CD4-positive, alpha-beta memory T cell (primary cell): Measurements from ENCODE around the gene DYSF. TPM values are rescaled to one million over a fixed set of nuclear protein-coding genes. Genes with fewer than 3 reads are reported as not detected.

Experiments
- CTCF ChIA-PET: fragments of 350-600 bp; sonication (Branson Sonifier 250); formaldehyde crosslinking; loops from one replicate; lab custom pipeline; 2021; ENCODE audit warnings: inconsistent platforms; ENCODE audit not compliant: partially characterized antibody; lab: Charles Lee
- POLR2A ChIA-PET: fragments of 350-600 bp; sonication (Branson Sonifier 250); formaldehyde crosslinking; loops from one replicate; lab custom pipeline; 2021; ENCODE audit not compliant: partially characterized antibody; lab: Charles Lee
- DNase-seq, 5 donors: peaks; one replicate each; pipeline versions ENCODE4 v3.0.0 to v3.0.0-alpha.2; 2020 to 2022; ENCODE audit warnings: mixed read lengths in 1 of 5
- H3K27ac ChIP-seq: one replicate; pipeline ENCODE4 v1.7.0; 2013; ENCODE audit warnings: low read depth, low read length
- H3K27me3 ChIP-seq: 2 replicates; pipeline ENCODE4 v1.7.0; 2013; ENCODE audit warnings: mild to moderate bottlenecking, low read length, moderate library complexity; ENCODE audit not compliant: insufficient read depth
- H3K36me3 ChIP-seq: 2 replicates; pipeline ENCODE4 v1.7.0; 2013; ENCODE audit warnings: mild to moderate bottlenecking, low read length, moderate library complexity; ENCODE audit not compliant: insufficient read depth
- H3K4me1 ChIP-seq: 2 replicates; pipeline ENCODE4 v1.7.0; 2013; ENCODE audit warnings: mild to moderate bottlenecking, low read length, moderate library complexity; ENCODE audit not compliant: insufficient read depth
- H3K4me3 ChIP-seq, 2 donors: one replicate each; pipeline ENCODE4 v1.7.0; 2013; ENCODE audit warnings: low read length in 2 of 2, mild to moderate bottlenecking in 1 of 2
- H3K9me3 ChIP-seq, 2 donors: one replicate each; pipeline ENCODE4 v1.7.0; 2013; ENCODE audit warnings: low read length in 2 of 2, control low read depth in 1 of 2; ENCODE audit not compliant: control insufficient read depth in 1 of 2
- H3K27ac Mint-ChIP-seq, 7 donors: one replicate each; pipeline ENCODE4 v1.8.0; 2020 to 2021; ENCODE audit warnings: mixed read lengths in 7 of 7, mild to moderate bottlenecking in 6 of 7, inconsistent platforms in 3 of 7, moderate library complexity in 3 of 7
- H3K27me3 Mint-ChIP-seq, 2 donors: one replicate each; pipeline ENCODE4 v1.8.0; 2020 to 2021; ENCODE audit warnings: mixed read lengths in 2 of 2
- H3K36me3 Mint-ChIP-seq, 2 donors: one replicate each; pipeline ENCODE4 v1.8.0; 2020 to 2021; ENCODE audit warnings: mixed read lengths in 2 of 2, inconsistent platforms in 1 of 2, mild to moderate bottlenecking in 1 of 2
- H3K4me1 Mint-ChIP-seq, 4 donors: one replicate each; pipeline ENCODE4 v1.8.0; 2020 to 2021; ENCODE audit warnings: mixed read lengths in 4 of 4, mild to moderate bottlenecking in 1 of 4
- H3K4me3 Mint-ChIP-seq, 8 donors: one replicate each; pipeline ENCODE4 v1.8.0; 2020 to 2021; ENCODE audit warnings: mixed read lengths in 8 of 8, mild to moderate bottlenecking in 7 of 8, moderate library complexity in 6 of 8, inconsistent platforms in 3 of 8
- H3K9me3 Mint-ChIP-seq, 8 donors: one replicate each; pipeline ENCODE4 v1.8.0; 2020 to 2021; ENCODE audit warnings: mixed read lengths in 8 of 8, mild to moderate bottlenecking in 5 of 8, inconsistent platforms in 3 of 8, moderate library complexity in 1 of 8
- intact Hi-C: fragments of 100-400 bp; cut with micrococcal nuclease; formaldehyde crosslinking; loops from one replicate; pipeline ENCODE4 v1.15.1; 2023
- polyA plus RNA-seq, 2 donors: library from polyadenylated mRNA; unstranded; fragments of 300-500 nt; fragmentation: Illumina TruSeq; gene quantifications; one replicate each; pipeline ENCODE4 v1.2.3, GENCODE V29; 2021
- total RNA-seq, 2 experiments: library from RNA; stranded (reverse); gene quantifications; one replicate each; pipeline ENCODE4 v1.2.3, GENCODE V29; 2021

Gene DYSF
- total and polyA plus RNA-seq, 4 experiments from 2014 or later = 0.28 to 0.49 TPM; not detected in 2

DNA sequence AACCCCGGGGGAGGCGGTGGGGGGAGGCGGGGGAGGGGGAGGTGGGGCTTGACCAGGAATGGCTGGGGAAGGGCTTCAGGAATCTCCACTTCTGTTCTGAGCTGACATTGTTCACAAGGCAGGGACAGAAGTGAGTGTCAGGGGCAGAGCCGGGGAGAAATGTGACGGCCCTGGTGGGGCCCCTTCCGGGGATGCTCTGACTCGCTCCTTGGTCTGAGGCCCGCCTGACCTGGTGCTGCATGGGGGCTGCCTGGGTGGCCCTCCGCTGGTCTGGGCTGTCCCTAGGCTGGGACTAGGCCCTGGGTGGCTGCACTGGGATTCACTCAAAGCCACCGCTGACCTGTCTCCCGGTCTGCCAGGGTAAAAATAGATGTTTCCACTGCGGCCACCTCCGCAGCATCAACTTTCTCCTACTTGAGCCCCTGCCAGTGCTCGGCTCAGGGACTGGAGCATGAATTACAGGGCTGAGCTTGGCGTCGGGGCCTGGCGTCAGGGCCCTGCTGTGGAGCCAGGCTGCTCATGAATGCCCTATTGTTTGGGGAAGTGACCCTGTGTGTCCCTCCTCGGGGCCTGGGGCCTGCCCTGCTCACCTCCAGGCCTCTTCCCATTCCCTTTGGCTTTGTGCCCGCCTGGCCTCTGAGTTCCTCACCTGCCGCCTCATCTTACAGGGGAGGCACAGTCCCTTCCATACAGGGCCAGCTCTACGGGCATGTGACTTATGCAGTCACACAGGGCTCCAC is 247.5 kb downstream of the DYSF start:
- H3K27ac Mint-ChIP-seq = no peak overlapping the region
- intact Hi-C loops = no loop called here
- CTCF ChIA-PET = no interaction called here
- DNase-seq = no peak
- no peaks in the 10 kb centered on the region for H3K9me3 ChIP-seq
- no peaks in the 10 kb centered on the region for H3K4me1 ChIP-seq
- H3K36me3 ChIP-seq = no peaks in the 10 kb centered on the region
- H3K27ac ChIP-seq = no peak overlapping the region
- H3K4me3 Mint-ChIP-seq = no peak overlapping the region
- H3K27me3 ChIP-seq = no peaks in the 10 kb centered on the region
- POLR2A ChIA-PET = no interaction called here
- H3K4me1 Mint-ChIP-seq = no peaks in the 10 kb centered on the region
- H3K4me3 ChIP-seq = no peak overlapping the region
- no peaks in the 10 kb centered on the region for H3K9me3 Mint-ChIP-seq
- H3K36me3 Mint-ChIP-seq = no peaks in the 10 kb centered on the region
- H3K27me3 Mint-ChIP-seq = peaks cover 2 to 3% of the 10 kb centered on the region in 2 donors

DNA sequence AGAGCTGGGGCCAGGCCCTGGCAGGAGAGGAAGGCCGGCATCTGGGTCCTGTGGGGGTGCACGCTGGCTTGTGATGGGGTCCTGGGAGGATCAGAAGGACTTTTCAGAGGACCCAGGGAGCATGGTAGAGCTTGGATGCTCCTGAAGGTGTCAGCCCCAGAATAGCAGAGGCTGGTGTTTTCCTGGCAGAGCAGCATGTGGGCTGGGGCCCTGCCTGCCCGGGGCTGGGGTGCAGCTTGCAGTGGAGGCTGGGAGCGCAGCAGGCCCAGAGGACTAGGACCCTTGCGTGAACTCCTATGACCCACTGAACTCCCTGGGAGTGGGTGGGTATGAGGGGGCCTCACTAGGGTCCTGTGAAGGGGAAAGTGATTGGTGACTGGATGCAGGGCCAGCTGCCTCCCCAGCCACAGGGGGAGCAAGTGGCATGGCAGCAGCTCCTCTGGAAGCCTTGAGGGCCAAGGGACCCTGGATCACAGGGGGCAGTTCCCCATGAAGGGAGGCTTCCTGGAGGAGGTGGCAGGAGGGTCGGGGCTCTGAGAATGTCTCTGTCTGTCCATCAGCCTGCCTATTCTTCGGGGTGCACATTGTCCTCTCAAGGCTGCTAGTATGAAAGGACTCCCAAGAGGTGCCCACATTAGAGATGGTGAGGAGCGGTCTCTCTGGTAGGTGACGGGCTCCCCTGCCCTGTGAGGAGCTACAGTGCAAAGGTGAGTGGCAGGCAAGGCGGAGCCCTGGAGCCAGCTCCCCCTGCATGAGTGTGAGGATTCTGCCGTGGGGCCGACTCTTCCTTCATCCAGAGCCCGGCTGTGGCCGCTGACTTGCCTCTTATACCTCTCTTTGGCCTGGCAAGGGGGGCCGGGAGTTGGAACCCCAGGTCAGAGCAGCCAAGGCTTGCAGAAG is 249.0 kb downstream of the DYSF start:
- H3K27me3 ChIP-seq = no peaks in the 10 kb centered on the region
- Mint-ChIP-seq H3K4me3 (no peak overlapping the region), H3K27ac (peak overlapping the region in 1 of 7 donors; percentile 37), H3K27me3 (no peaks in the 10 kb centered on the region), H3K9me3 (no peaks in the 10 kb centered on the region), H3K36me3 (no peaks in the 10 kb centered on the region), H3K4me1 (no peaks in the 10 kb centered on the region)
- H3K27ac ChIP-seq = no peak overlapping the region
- intact Hi-C loops = no loop called here
- no peaks in the 10 kb centered on the region for H3K4me1 ChIP-seq
- H3K4me3 ChIP-seq = no peak overlapping the region
- no peak for DNase-seq
- ChIA-PET CTCF (no interaction called here), POLR2A (no interaction called here)
- no peaks in the 10 kb centered on the region for H3K9me3 ChIP-seq
- H3K36me3 ChIP-seq = no peaks in the 10 kb centered on the region

DNA sequence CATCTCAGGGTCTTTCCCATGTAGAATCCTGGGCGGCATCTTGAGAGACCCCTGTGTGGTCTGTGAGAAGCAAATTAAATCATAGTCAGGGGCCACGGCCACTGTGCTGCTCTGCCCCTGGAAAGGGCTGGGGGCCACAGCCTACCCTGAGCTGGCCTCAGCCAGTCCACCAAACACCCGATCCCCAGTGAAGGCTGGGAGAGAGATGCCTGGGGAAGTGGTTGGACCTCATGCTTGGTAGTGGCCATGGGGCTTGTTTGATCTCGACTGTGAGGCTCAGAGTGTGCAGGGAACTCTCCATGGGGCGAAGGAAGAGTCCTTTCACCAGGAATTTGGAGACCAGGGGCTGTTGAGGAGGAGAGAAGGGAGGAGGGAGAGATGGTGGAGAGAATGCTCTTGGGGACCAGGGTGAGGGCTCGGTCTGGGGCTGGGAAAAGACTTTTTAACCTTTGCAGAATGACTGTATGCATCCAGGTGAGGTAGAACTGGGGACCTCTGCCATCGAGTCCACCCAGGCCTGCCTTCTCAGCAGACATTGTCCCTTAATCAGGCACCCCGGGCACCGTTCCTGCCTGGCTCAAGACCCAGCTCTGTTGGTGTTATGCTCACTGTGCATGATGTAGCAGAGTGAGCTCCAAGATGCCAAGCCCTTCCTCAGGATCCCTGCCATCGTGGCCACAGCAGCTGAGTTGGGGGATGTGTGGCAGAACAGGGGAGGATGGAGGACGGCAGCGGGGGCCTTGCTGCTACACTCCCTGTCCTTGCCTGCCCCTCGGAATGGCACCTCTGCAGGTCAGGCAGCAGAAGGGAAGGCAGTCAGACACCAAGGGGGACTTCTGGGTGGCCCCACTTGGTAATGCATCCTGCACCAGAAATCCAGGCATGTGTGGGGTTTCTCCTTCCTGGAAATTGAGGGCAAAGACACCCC is 249.9 kb downstream of the DYSF start:
- CTCF ChIA-PET = no interaction called here
- H3K4me3 Mint-ChIP-seq = no peak overlapping the region
- Histone ChIP-seq H3K4me3 (no peak overlapping the region), H3K27me3 (no peaks in the 10 kb centered on the region), H3K36me3 (no peaks in the 10 kb centered on the region), H3K27ac (no peak overlapping the region), H3K9me3 (no peaks in the 10 kb centered on the region), H3K4me1 (no peaks in the 10 kb centered on the region)
- peaks cover 0 to 3% (median 0%) of the 10 kb centered on the region in 8 donors for H3K9me3 Mint-ChIP-seq
- H3K4me1 Mint-ChIP-seq = no peaks in the 10 kb centered on the region
- DNase-seq = no peak
- peak overlapping the region in 1 of 7 donors; percentile 47 for H3K27ac Mint-ChIP-seq
- POLR2A ChIA-PET = no interaction called here
- intact Hi-C loops = no loop called here
- H3K36me3 Mint-ChIP-seq = no peaks in the 10 kb centered on the region
- no peaks in the 10 kb centered on the region for H3K27me3 Mint-ChIP-seq

DNA sequence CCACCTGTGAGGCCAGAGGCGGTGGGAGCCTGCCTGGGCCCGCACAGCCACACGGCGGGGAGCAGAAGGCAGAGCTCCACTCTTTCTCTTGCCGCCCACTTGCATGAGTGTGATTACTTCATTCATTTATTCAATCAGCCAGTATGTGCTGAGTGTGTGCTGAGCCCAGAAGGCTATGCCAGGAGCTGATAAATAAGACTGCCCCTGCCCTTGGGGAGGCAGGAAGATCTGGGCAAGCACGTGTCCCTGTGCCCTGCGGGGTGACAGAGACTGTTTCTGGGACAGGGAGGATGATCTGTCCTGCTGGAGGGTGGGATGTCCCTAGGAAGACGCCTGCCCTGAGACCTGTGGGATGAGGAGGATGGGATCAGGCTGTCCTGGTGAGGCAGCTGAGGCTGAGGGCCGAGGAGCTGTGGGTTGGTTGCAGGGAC is 250.8 kb downstream of the DYSF start:
- no peaks in the 10 kb centered on the region for H3K36me3 ChIP-seq
- no peaks in the 10 kb centered on the region for H3K9me3 ChIP-seq
- Mint-ChIP-seq H3K36me3 (no peaks in the 10 kb centered on the region), H3K27ac (no peak overlapping the region), H3K4me1 (no peaks in the 10 kb centered on the region), H3K9me3 (peaks cover 0 to 3% (median 0%) of the 10 kb centered on the region in 8 donors), H3K4me3 (peak overlapping the region in 1 of 8 donors; percentile 49), H3K27me3 (no peaks in the 10 kb centered on the region)
- intact Hi-C loops = no loop called here
- H3K4me1 ChIP-seq = no peaks in the 10 kb centered on the region
- H3K27ac ChIP-seq = no peak overlapping the region
- no peaks in the 10 kb centered on the region for H3K27me3 ChIP-seq
- ChIA-PET CTCF (no interaction called here), POLR2A (no interaction called here)
- H3K4me3 ChIP-seq = no peak overlapping the region
- DNase-seq = no peak

DNA sequence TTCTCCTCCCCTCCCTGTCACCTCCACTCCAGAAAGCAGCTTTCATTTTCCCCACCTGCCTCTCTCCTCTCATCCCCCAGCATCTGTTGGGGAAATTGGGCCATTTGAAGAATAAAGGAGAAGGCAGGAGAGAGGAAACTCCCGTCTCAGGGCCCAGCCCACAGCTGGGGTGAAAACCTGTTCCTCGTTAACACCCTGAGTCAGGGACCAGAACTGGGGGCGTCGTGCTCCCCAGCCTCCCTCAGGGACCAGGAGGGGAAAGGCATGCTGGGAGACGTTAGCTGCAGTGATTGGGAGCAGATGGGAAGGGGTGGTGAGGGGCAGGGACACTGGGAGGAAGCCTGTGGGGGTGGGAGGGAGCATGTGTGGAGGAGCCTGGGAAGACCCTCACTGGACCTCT is 251.3 kb downstream of the DYSF start:
- no peaks in the 10 kb centered on the region for H3K4me1 ChIP-seq
- ChIA-PET POLR2A (no interaction called here), CTCF (no interaction called here)
- Mint-ChIP-seq H3K36me3 (no peaks in the 10 kb centered on the region), H3K9me3 (peaks cover 0 to 3% (median 0%) of the 10 kb centered on the region in 8 donors), H3K27me3 (no peaks in the 10 kb centered on the region), H3K4me1 (no peaks in the 10 kb centered on the region), H3K4me3 (no peak overlapping the region), H3K27ac (no peak overlapping the region)
- intact Hi-C loops = no loop called here
- H3K4me3 ChIP-seq = no peak overlapping the region
- H3K36me3 ChIP-seq = no peaks in the 10 kb centered on the region
- no peak overlapping the region for H3K27ac ChIP-seq
- no peaks in the 10 kb centered on the region for H3K27me3 ChIP-seq
- no peaks in the 10 kb centered on the region for H3K9me3 ChIP-seq
- no peak for DNase-seq

DNA sequence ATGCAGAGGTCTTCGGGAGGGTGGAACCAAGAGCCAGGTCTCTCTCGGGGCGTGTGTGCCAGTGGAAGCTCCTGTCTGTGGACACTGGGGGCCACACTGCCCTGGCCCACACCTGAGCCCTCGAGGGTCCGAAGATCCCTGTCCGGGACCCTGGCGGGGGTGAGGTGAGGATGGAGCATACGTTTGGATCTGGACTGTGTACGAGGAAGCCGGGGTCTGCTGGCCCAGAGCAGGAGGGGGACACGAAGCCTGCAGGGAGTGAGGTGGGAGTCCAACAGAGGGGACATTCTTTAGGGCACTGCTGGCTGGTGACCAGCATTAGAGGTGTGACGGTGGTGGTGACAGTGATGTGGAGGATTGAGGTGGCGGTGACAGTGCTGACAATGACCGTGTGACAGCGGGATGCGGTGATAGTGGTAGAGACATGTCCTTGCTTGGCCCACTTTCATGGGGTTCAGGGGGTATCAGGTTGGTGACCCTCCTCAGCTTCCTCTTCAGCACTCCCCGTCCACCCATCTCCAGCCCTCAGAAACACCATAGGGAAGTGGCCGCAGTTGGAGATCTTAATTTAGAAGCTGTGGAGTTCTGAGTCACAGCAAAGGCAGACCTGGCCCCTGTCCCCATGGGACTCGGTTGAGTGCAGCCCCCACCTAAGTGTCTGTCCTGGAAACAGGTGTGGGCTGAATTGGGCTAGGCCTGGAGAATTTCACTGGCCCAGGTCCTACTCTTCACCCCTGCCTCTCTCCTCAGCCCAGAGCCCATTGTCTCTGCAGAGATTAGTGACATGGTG is 252.0 kb downstream of the DYSF start:
- no peaks in the 10 kb centered on the region for H3K36me3 Mint-ChIP-seq
- Histone ChIP-seq H3K9me3 (no peaks in the 10 kb centered on the region), H3K27me3 (no peaks in the 10 kb centered on the region), H3K27ac (no peak overlapping the region), H3K36me3 (no peaks in the 10 kb centered on the region), H3K4me1 (no peaks in the 10 kb centered on the region), H3K4me3 (no peak overlapping the region)
- ChIA-PET POLR2A (no interaction called here), CTCF (no interaction called here)
- peaks cover 0 to 3% (median 0%) of the 10 kb centered on the region in 8 donors for H3K9me3 Mint-ChIP-seq
- DNase-seq = no peak
- H3K4me3 Mint-ChIP-seq = no peak overlapping the region
- no peaks in the 10 kb centered on the region for H3K4me1 Mint-ChIP-seq
- no peaks in the 10 kb centered on the region for H3K27me3 Mint-ChIP-seq
- intact Hi-C loops = no loop called here
- H3K27ac Mint-ChIP-seq = no peak overlapping the region
